Thyroid gland (tissue), 4 donors: Measurements from ENCODE around the gene SLC22A17. TPM values are rescaled to one million over a fixed set of nuclear protein-coding genes. Genes with fewer than 3 reads are reported as not detected.

Source experiments
- DNase-seq, 2 donors: peaks; one replicate each; pipeline ENCODE4 v3.0.0-alpha.2; 2019
- H3K27ac ChIP-seq, 3 donors: fragments of 200-600 bp; sonication (generic); 1 replicate in 2 of 3; 2 replicates in 1 of 3; pipeline ENCODE4 v1.5.1; 2016 to 2019; ENCODE audit warnings: mild to moderate bottlenecking in 1 of 3, moderate library complexity in 1 of 3
- H3K27me3 ChIP-seq: fragments of 200-600 bp; sonication (generic); one replicate; pipeline ENCODE4 v1.5.1; 2019
- H3K36me3 ChIP-seq, 2 donors: fragments of 200-600 bp; sonication (generic); one replicate each; pipeline ENCODE4 v1.5.1; 2016 to 2019
- H3K4me1 ChIP-seq, 2 donors: fragments of 200-600 bp; sonication (generic); one replicate each; pipeline ENCODE4 v1.5.1; 2017 to 2019
- H3K4me3 ChIP-seq, 3 donors: fragments of 200-600 bp; sonication (generic); replicated peaks in 1 of 3; 1 replicate in 2 of 3; 2 replicates in 1 of 3; pipeline ENCODE4 v1.5.1; 2016; ENCODE audit warnings: mild to moderate bottlenecking in 1 of 3
- H3K9me3 ChIP-seq: fragments of 200-600 bp; sonication (generic); one replicate; pipeline ENCODE4 v1.5.1; 2017
- POLR2A ChIP-seq, 2 donors: fragments of 450-650 bp; IDR thresholded peaks; one replicate each; pipeline ENCODE4 v1.6.1; 2017; ENCODE audit warnings: antibody characterized with exemption in 2 of 2, mild to moderate bottlenecking in 2 of 2, moderate library complexity in 1 of 2
- WGBS, 2 donors: methylation state at CpG; one replicate each; pipeline ENCODE4 v1.1.5; 2017; 5-methylcytosine and 5-hydroxymethylcytosine counted together
- intact Hi-C: fragments of 100-400 bp; cut with DNase I; formaldehyde crosslinking; loops from one replicate; pipeline ENCODE4 v1.15.1; 2023
- total RNA-seq, 4 donors: library from RNA; depleted of rRNA; stranded (reverse); fragments of >200 nt; gene quantifications; one replicate each; pipeline ENCODE4 v1.2.3, GENCODE V29; 2016
- TF ChIP-seq, protein P1 (sequence below), 6 experiments: fragments of 200-600 bp in 3 of 6; fragments of 450-650 bp in 3 of 6; sonication (generic) in 3 of 6; IDR thresholded peaks; one replicate each; pipeline ENCODE4 v1.5.1; 2016 to 2019; ENCODE audit warnings: antibody characterized with exemption in 6 of 6, mild to moderate bottlenecking in 2 of 6, inconsistent platforms in 1 of 6, moderate library complexity in 1 of 6

The SLC22A17 gene
- total RNA-seq, 4 donors from 2014 or later: 27.5 to 94.2 (median 53.7) TPM

DNA sequence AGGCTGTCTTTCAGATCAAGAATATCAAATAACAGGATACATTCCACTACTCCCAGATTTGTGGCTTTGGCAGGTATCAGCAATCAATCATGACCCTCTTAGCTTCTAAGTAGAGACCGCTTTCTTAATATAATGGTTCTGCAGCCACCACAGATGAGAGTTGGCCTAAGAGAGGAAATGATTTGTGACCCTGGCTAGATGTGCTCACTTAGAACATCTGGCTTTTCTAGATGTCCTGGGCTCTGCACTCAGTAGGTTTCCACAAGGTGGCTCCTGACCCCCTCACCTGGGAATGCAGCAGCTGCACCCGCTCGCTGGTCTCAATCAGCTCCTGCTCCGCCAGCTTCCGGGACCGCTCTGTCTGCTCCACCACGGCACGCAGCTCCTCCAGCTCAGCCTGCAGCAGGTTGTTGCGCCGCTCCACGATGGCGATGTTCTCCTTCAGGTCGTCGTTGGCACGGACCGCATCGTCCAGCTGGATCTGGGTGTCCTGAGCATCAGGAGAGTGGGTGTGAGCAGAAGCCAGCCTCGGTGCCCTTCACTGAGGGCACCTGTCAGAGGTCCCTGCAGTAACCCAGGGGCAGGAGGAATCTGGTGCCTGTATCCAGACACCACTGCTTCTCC lies 33.1 kb upstream of the SLC22A17 start:
- Histone ChIP-seq H3K27me3 (no peaks in the 10 kb centered on the region), H3K4me3 (no peak overlapping the region), H3K36me3 (no peaks in the 10 kb centered on the region), H3K27ac (no peak overlapping the region), H3K4me1 (no peaks in the 10 kb centered on the region), H3K9me3 (no peaks in the 10 kb centered on the region)
- intact Hi-C loops: loop anchor here (10.0 kb wide), 1 partner anchor 271 kb away; the partner anchor contains the start of gene CEBPE
- 80 to 81% methylated on average over 7 to 9 of the region's 18 CpGs for WGBS, 2 donors
- TF ChIP-seq, protein P1, sequence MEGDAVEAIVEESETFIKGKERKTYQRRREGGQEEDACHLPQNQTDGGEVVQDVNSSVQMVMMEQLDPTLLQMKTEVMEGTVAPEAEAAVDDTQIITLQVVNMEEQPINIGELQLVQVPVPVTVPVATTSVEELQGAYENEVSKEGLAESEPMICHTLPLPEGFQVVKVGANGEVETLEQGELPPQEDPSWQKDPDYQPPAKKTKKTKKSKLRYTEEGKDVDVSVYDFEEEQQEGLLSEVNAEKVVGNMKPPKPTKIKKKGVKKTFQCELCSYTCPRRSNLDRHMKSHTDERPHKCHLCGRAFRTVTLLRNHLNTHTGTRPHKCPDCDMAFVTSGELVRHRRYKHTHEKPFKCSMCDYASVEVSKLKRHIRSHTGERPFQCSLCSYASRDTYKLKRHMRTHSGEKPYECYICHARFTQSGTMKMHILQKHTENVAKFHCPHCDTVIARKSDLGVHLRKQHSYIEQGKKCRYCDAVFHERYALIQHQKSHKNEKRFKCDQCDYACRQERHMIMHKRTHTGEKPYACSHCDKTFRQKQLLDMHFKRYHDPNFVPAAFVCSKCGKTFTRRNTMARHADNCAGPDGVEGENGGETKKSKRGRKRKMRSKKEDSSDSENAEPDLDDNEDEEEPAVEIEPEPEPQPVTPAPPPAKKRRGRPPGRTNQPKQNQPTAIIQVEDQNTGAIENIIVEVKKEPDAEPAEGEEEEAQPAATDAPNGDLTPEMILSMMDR (IDR thresholded peaks at IDR 0.05): no peak
- no peak for TF ChIP-seq POLR2A (IDR thresholded peaks at IDR 0.05)
- DNase-seq: no peak

GRCh38 chr14:23385244-23385641 lies 32.6 kb upstream of the SLC22A17 start:
- Histone ChIP-seq H3K4me1 (no peaks in the 10 kb centered on the region), H3K27ac (no peak overlapping the region), H3K4me3 (no peak overlapping the region), H3K9me3 (no peaks in the 10 kb centered on the region), H3K36me3 (no peaks in the 10 kb centered on the region), H3K27me3 (no peaks in the 10 kb centered on the region)
- 86% methylated on average over 2 of the region's 2 CpGs for WGBS, 2 donors
- no peak for TF ChIP-seq POLR2A (IDR thresholded peaks at IDR 0.05)
- TF ChIP-seq, protein P1 (IDR thresholded peaks at IDR 0.05): no peak
- intact Hi-C loops: loop anchor here (10.0 kb wide), 1 partner anchor 270 kb away; the partner anchor contains the start of gene CEBPE
- DNase-seq: no peak

GRCh38 chr14:23384364-23385080 lies 31.8 kb upstream of the SLC22A17 start:
- H3K27ac ChIP-seq: no peak overlapping the region
- no peaks in the 10 kb centered on the region for H3K36me3 ChIP-seq
- no peaks in the 10 kb centered on the region for H3K9me3 ChIP-seq
- DNase-seq: no peak
- 87 to 91% methylated on average over 29 of the region's 29 CpGs for WGBS, 2 donors
- H3K4me3 ChIP-seq: no peak overlapping the region
- H3K4me1 ChIP-seq: no peaks in the 10 kb centered on the region
- no peak for TF ChIP-seq POLR2A (IDR thresholded peaks at IDR 0.05)
- TF ChIP-seq, protein P1 (IDR thresholded peaks at IDR 0.05): no peak
- no peaks in the 10 kb centered on the region for H3K27me3 ChIP-seq
- intact Hi-C loops: loop anchor here (10.0 kb wide), 1 partner anchor 270 kb away; the partner anchor contains the start of gene CEBPE

DNA sequence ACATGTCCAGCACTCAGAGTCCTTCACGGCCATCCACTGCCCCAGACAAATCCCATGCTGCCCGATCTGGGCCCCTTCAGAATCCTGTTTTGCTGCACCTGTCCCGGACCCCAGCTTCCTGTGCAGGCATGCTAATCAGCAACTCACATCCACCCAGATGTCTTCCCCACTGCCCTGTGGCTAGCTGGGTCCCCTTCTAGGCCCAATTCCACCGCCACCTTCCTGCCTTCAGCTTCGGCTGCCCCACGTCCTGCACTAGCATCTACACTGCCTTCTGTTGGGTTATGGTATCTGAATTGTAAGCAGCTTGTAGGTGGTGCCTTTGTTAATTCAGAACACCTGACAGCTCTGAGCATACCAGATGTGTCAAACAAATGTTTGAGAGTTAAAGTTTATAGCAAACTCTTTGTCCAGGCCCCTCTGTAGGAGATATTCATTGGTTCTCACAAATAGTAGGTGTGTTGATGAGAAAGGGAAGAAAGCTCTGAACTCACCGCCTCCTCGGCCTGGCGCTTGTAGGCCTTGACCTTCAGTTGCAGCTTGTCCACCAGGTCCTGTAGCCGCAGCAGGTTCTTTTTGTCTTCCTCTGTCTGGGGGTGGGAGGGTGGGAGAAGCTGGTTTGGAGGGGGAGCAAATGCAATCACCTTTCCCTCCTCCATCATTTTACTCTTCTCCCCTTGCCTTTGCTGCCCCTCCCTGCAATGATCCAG lies 30.2 kb upstream of the SLC22A17 start:
- no peak overlapping the region for H3K4me3 ChIP-seq
- DNase-seq: no peak
- intact Hi-C loops: loop anchor here (10.0 kb wide), 1 partner anchor 268 kb away; the partner anchor contains the start of gene CEBPE
- H3K27me3 ChIP-seq: no peaks in the 10 kb centered on the region
- no peaks in the 10 kb centered on the region for H3K4me1 ChIP-seq
- no peaks in the 10 kb centered on the region for H3K36me3 ChIP-seq
- no peaks in the 10 kb centered on the region for H3K9me3 ChIP-seq
- TF ChIP-seq, protein P1 (IDR thresholded peaks at IDR 0.05): no peak
- no peak for TF ChIP-seq POLR2A (IDR thresholded peaks at IDR 0.05)
- no peak overlapping the region for H3K27ac ChIP-seq
- 70 to 81% methylated on average over 10 of the region's 10 CpGs for WGBS, 2 donors
